ENCODE data around the gene BMP7. TPM values are rescaled to one million over a fixed set of nuclear protein-coding genes. Genes with fewer than 3 reads are reported as not detected.

Gene BMP7
- total and polyA plus RNA-seq, 2 donors (not counting 3 experiments of a cell fraction or from before 2014, with no cell fraction given): not detected

DNA sequence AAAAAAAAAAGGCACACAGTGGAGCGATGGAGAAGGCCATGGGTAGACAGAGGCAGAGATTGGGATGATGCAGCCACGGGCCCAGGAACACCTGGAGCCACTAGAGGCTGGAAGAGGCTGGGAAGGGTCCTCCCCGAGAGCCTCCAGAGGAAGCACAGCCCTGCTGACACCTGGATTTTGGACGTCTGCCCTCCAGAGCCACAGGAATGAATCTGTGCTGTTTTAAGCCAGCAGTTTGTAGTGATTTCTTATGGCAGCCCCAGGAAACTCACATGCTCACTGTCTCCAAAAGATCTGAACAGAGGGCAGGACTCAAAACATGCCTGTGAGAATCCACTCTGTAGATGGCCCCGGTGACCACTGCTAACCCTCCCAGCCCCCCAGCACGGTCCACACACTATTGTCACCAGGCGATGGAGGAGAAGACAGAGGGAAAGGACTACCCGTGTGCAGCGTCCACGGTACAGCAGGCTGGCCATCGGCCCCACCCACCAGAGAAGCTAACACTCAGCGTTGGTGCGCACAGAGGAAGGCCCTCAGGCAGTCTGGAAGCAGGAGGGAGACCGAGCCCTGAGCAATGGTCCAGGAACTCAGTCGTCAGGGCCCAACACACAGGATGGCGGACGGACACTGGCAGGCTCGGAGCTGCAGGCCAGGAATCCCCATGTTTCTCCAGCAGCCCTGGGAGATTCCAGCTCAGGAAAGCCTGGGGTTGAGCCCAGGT lies 99.7 kb downstream of the BMP7 start:
- no peak overlapping the region for H3K9ac ChIP-seq (replicated peaks; ENCODE audit: extremely low read depth, insufficient read depth, low read length)
- intact Hi-C loops (cut with micrococcal nuclease) (no loop called here), dilution Hi-C loops (cut with MboI; ENCODE audit: extremely low pct_ligation_motif_present, low sequenced_read_pairs) (no loop called here)
- H3K9me3 ChIP-seq (replicated peaks; ENCODE audit: control insufficient read depth, insufficient read depth, low read length): no peaks in the 10 kb centered on the region
- H3K27ac ChIP-seq (ENCODE audit: insufficient read depth, low read depth, low read length): no peak overlapping the region
- no peaks in the 10 kb centered on the region for H3K79me2 ChIP-seq (ENCODE audit: control insufficient read depth, insufficient read depth, low read length)
- POLR2A ChIA-PET: no interaction called here
- BruUV-seq (replicated peaks): no TSS peak
- no peaks in the 10 kb centered on the region for H3K27me3 ChIP-seq (ENCODE audit: control insufficient read depth in 2 of 2, insufficient read depth in 2 of 2, low read length in 2 of 2)
- no peaks in the 10 kb centered on the region for H3K4me1 ChIP-seq (ENCODE audit: control insufficient read depth, extremely low read depth, insufficient read depth, low read length)
- TF ChIP-seq GATA2 (IDR thresholded peaks at IDR 0.05; ENCODE audit: insufficient read depth, insufficient read length, low read depth, low read length) (no peak), JUN (IDR thresholded peaks at IDR 0.05; ENCODE audit: borderline replicate concordance, insufficient read depth, insufficient read length, low read depth) (no peak), FOS (IDR thresholded peaks at IDR 0.05; ENCODE audit: borderline replicate concordance, insufficient read depth, low read length) (no peak), POLR2AphosphoS5 (IDR thresholded peaks at IDR 0.05; ENCODE audit: insufficient read depth, low read depth, low read length) (no peak), POLR2A (IDR thresholded peaks at IDR 0.05; ENCODE audit: low read depth, low read length) (no peak), EZH2 (IDR thresholded peaks at IDR 0.05; ENCODE audit: borderline replicate concordance, low read depth, low read length, severe bottlenecking) (no peak)
- TF ChIP-seq, protein P1, sequence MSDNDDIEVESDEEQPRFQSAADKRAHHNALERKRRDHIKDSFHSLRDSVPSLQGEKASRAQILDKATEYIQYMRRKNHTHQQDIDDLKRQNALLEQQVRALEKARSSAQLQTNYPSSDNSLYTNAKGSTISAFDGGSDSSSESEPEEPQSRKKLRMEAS (IDR thresholded peaks at IDR 0.05; ENCODE audit: insufficient read depth, insufficient read length): no peak
- TF ChIP-seq, protein P2, sequence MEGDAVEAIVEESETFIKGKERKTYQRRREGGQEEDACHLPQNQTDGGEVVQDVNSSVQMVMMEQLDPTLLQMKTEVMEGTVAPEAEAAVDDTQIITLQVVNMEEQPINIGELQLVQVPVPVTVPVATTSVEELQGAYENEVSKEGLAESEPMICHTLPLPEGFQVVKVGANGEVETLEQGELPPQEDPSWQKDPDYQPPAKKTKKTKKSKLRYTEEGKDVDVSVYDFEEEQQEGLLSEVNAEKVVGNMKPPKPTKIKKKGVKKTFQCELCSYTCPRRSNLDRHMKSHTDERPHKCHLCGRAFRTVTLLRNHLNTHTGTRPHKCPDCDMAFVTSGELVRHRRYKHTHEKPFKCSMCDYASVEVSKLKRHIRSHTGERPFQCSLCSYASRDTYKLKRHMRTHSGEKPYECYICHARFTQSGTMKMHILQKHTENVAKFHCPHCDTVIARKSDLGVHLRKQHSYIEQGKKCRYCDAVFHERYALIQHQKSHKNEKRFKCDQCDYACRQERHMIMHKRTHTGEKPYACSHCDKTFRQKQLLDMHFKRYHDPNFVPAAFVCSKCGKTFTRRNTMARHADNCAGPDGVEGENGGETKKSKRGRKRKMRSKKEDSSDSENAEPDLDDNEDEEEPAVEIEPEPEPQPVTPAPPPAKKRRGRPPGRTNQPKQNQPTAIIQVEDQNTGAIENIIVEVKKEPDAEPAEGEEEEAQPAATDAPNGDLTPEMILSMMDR (IDR thresholded peaks at IDR 0.05; ENCODE audit: extremely low read depth in 1 of 2, insufficient read depth in 1 of 2, low read depth in 1 of 2, low read length in 2 of 2): no peak
- H3K36me3 ChIP-seq (ENCODE audit: control insufficient read depth in 2 of 2, extremely low read depth in 1 of 2, insufficient read depth in 2 of 2, low read length in 2 of 2): no peaks in the 10 kb centered on the region
- H3K9me1 ChIP-seq (replicated peaks; ENCODE audit: control insufficient read depth, extremely low read depth, insufficient read depth, low read length): no peaks in the 10 kb centered on the region
- no peak for FAIRE-seq
- CTCF ChIA-PET: no interaction called here
- no peak for DNase-seq (ENCODE audit: low read depth, low spot score)
- no peak overlapping the region for H3K4me2 ChIP-seq (ENCODE audit: insufficient read depth, low read length)
- no peaks in the 10 kb centered on the region for H4K20me1 ChIP-seq (replicated peaks; ENCODE audit: control insufficient read depth, extremely low read depth, insufficient read depth, low read length)
- no peak overlapping the region for H2AFZ ChIP-seq (ENCODE audit: low read depth, low read length)
- no peak overlapping the region for H3K4me3 ChIP-seq (replicated peaks in 1 of 3; ENCODE audit: insufficient read depth in 1 of 3, low read depth in 1 of 3, low read length in 3 of 3)

All from endothelial cell of umbilical vein (primary cell).